CD4-positive, CD25-positive, alpha-beta regulatory T cell (primary cell): ENCODE data around the gene HORMAD2. TPM values are rescaled to one million over a fixed set of nuclear protein-coding genes. Genes with fewer than 3 reads are reported as not detected.

Experiments used
- ATAC-seq, 2 donors: fragments of 150-1000 bp; cut with Tn5 transposase; one replicate each; pipeline ENCODE4 v1.10.0; 2021; ENCODE audit warnings: low read depth in 2 of 2, moderate number of reproducible peaks in 2 of 2, moderate library complexity in 1 of 2
- DNase-seq, 3 donors: peaks; one replicate each; pipeline versions ENCODE4 v3.0.0 to v3.0.0-alpha.2; 2012 to 2022; ENCODE audit warnings: mixed read lengths in 1 of 3
- H3K27ac ChIP-seq: one replicate; pipeline ENCODE4 v1.7.0; 2013; ENCODE audit warnings: mild to moderate bottlenecking, low read length; ENCODE audit not compliant: insufficient read depth, poor library complexity, severe bottlenecking
- H3K27me3 ChIP-seq: one replicate; pipeline ENCODE4 v1.7.0; 2013; ENCODE audit warnings: low read length; ENCODE audit not compliant: control insufficient read depth, insufficient read depth
- H3K36me3 ChIP-seq: one replicate; pipeline ENCODE4 v1.7.0; 2013; ENCODE audit warnings: mild to moderate bottlenecking, low read length, moderate library complexity; ENCODE audit not compliant: control insufficient read depth, insufficient read depth
- H3K4me1 ChIP-seq: 2 replicates; pipeline ENCODE4 v1.7.0; 2013; ENCODE audit warnings: mild to moderate bottlenecking, low read length; ENCODE audit not compliant: insufficient read depth, control insufficient read depth, poor library complexity, severe bottlenecking
- H3K4me3 ChIP-seq: one replicate; pipeline ENCODE4 v1.7.0; 2013; ENCODE audit warnings: low read depth, mild to moderate bottlenecking, low read length, moderate library complexity
- H3K9me3 ChIP-seq, 2 experiments: 1 replicate in 1 of 2; 2 replicates in 1 of 2; pipeline ENCODE4 v1.7.0; 2013; ENCODE audit warnings: low read length in 2 of 2, mild to moderate bottlenecking in 1 of 2, moderate library complexity in 1 of 2; ENCODE audit not compliant: control insufficient read depth in 2 of 2
- H3K27ac Mint-ChIP-seq, 3 donors: one replicate each; pipeline ENCODE4 v1.8.0; 2020 to 2022; ENCODE audit warnings: mild to moderate bottlenecking in 3 of 3, mixed read lengths in 3 of 3, moderate library complexity in 2 of 3
- H3K27me3 Mint-ChIP-seq: one replicate; pipeline ENCODE4 v1.8.0; 2022; ENCODE audit warnings: mild to moderate bottlenecking, mixed read lengths
- H3K36me3 Mint-ChIP-seq: one replicate; pipeline ENCODE4 v1.8.0; 2020; ENCODE audit warnings: mixed read lengths
- H3K4me1 Mint-ChIP-seq, 4 donors: one replicate each; pipeline ENCODE4 v1.8.0; 2020 to 2022; ENCODE audit warnings: mixed read lengths in 4 of 4, mild to moderate bottlenecking in 1 of 4
- H3K4me3 Mint-ChIP-seq, 4 donors: one replicate each; pipeline ENCODE4 v1.8.0; 2020 to 2022; ENCODE audit warnings: mild to moderate bottlenecking in 4 of 4, mixed read lengths in 4 of 4, moderate library complexity in 3 of 4
- H3K9me3 Mint-ChIP-seq, 7 donors: one replicate each; pipeline ENCODE4 v1.8.0; 2020 to 2022; ENCODE audit warnings: mixed read lengths in 7 of 7, mild to moderate bottlenecking in 3 of 7, moderate library complexity in 2 of 7
- polyA plus RNA-seq, 4 donors: library from polyadenylated mRNA; unstranded; fragments of 300-500 nt; fragmentation: Illumina TruSeq; gene quantifications; one replicate each; pipeline ENCODE4 v1.2.3, GENCODE V29; 2021
- total RNA-seq: library from RNA; stranded (reverse); gene quantifications from one replicate; pipeline ENCODE4 v1.2.3, GENCODE V29; 2022

Gene HORMAD2
- total and polyA plus RNA-seq, 5 donors from 2014 or later: not detected

- DNase-seq: no peak
- Histone ChIP-seq H3K27me3 (no peaks in the 10 kb centered on the region), H3K36me3 (no peaks in the 10 kb centered on the region), H3K9me3 (no peaks in the 10 kb centered on the region), H3K4me3 (no peak overlapping the region), H3K27ac (no peak overlapping the region), H3K4me1 (no peaks in the 10 kb centered on the region)
- no peaks in the 10 kb centered on the region for H3K9me3 Mint-ChIP-seq
- H3K27ac Mint-ChIP-seq: no peak overlapping the region
- ATAC-seq: no peak
- H3K27me3 Mint-ChIP-seq: no peaks in the 10 kb centered on the region
- no peak overlapping the region for H3K4me3 Mint-ChIP-seq
- no peaks in the 10 kb centered on the region for H3K36me3 Mint-ChIP-seq
- peaks cover 0 to 11% (median 2%) of the 10 kb centered on the region in 4 donors for H3K4me1 Mint-ChIP-seq
Observed at GRCh38 chr22:30113494-30113893, 33.2 kb downstream of the HORMAD2 start.

GRCh38 chr22:30114361-30114760 is 34.1 kb downstream of the HORMAD2 start:
- no peaks in the 10 kb centered on the region for H3K27me3 ChIP-seq
- Mint-ChIP-seq H3K4me3 (no peak overlapping the region), H3K36me3 (no peaks in the 10 kb centered on the region), H3K9me3 (no peaks in the 10 kb centered on the region), H3K27ac (no peak overlapping the region), H3K27me3 (peaks cover 3% of the 10 kb centered on the region), H3K4me1 (peaks cover 0 to 9% (median 0%) of the 10 kb centered on the region in 4 donors)
- H3K36me3 ChIP-seq: no peaks in the 10 kb centered on the region
- H3K4me1 ChIP-seq: no peaks in the 10 kb centered on the region
- DNase-seq: no peak
- no peak overlapping the region for H3K27ac ChIP-seq
- H3K9me3 ChIP-seq: no peaks in the 10 kb centered on the region
- ATAC-seq: no peak
- no peak overlapping the region for H3K4me3 ChIP-seq

- Mint-ChIP-seq H3K4me3 (no peak overlapping the region), H3K27ac (no peak overlapping the region), H3K36me3 (no peaks in the 10 kb centered on the region), H3K9me3 (no peaks in the 10 kb centered on the region), H3K4me1 (peaks cover 0 to 12% (median 0%) of the 10 kb centered on the region in 4 donors), H3K27me3 (peaks cover 5% of the 10 kb centered on the region)
- ATAC-seq (no peak), DNase-seq (no peak)
- Histone ChIP-seq H3K9me3 (no peaks in the 10 kb centered on the region), H3K36me3 (no peaks in the 10 kb centered on the region), H3K4me1 (no peaks in the 10 kb centered on the region), H3K27me3 (no peaks in the 10 kb centered on the region), H3K27ac (no peak overlapping the region), H3K4me3 (no peak overlapping the region)
Observed at GRCh38 chr22:30115705-30116104, 35.4 kb downstream of the HORMAD2 start.

GRCh38 chr22:30116362-30117117 is 36.3 kb downstream of the HORMAD2 start:
- ATAC-seq: no peak
- peaks cover 5% of the 10 kb centered on the region for H3K27me3 Mint-ChIP-seq
- DNase-seq: no peak
- no peaks in the 10 kb centered on the region for H3K27me3 ChIP-seq
- no peak overlapping the region for H3K4me3 Mint-ChIP-seq
- no peaks in the 10 kb centered on the region for H3K4me1 ChIP-seq
- no peaks in the 10 kb centered on the region for H3K36me3 Mint-ChIP-seq
- H3K27ac Mint-ChIP-seq: no peak overlapping the region
- no peaks in the 10 kb centered on the region for H3K9me3 ChIP-seq
- H3K36me3 ChIP-seq: no peaks in the 10 kb centered on the region
- peaks cover 0 to 15% (median 0%) of the 10 kb centered on the region in 4 donors for H3K4me1 Mint-ChIP-seq
- H3K9me3 Mint-ChIP-seq: no peaks in the 10 kb centered on the region
- no peak overlapping the region for H3K4me3 ChIP-seq
- no peak overlapping the region for H3K27ac ChIP-seq

- Mint-ChIP-seq H3K9me3 (no peaks in the 10 kb centered on the region), H3K27me3 (peaks cover 5% of the 10 kb centered on the region), H3K36me3 (no peaks in the 10 kb centered on the region), H3K4me1 (peaks cover 0 to 15% (median 3%) of the 10 kb centered on the region in 4 donors), H3K4me3 (no peak overlapping the region), H3K27ac (no peak overlapping the region)
- DNase-seq (no peak), ATAC-seq (no peak)
- H3K27me3 ChIP-seq: no peaks in the 10 kb centered on the region
- H3K4me1 ChIP-seq: no peaks in the 10 kb centered on the region
- H3K4me3 ChIP-seq: no peak overlapping the region
- no peak overlapping the region for H3K27ac ChIP-seq
- no peaks in the 10 kb centered on the region for H3K9me3 ChIP-seq
- H3K36me3 ChIP-seq: no peaks in the 10 kb centered on the region
Observed at GRCh38 chr22:30117256-30117655, 37.0 kb downstream of the HORMAD2 start.

GRCh38 chr22:30118291-30118690 is 38.0 kb downstream of the HORMAD2 start:
- Histone ChIP-seq H3K36me3 (no peaks in the 10 kb centered on the region), H3K27ac (no peak overlapping the region), H3K9me3 (no peaks in the 10 kb centered on the region), H3K27me3 (no peaks in the 10 kb centered on the region), H3K4me1 (no peaks in the 10 kb centered on the region), H3K4me3 (no peak overlapping the region)
- Mint-ChIP-seq H3K27me3 (peaks cover 5% of the 10 kb centered on the region), H3K27ac (peak overlapping the region in 1 of 3 donors; percentile 55), H3K4me3 (no peak overlapping the region), H3K36me3 (no peaks in the 10 kb centered on the region), H3K4me1 (peaks cover 0 to 15% (median 5%) of the 10 kb centered on the region in 4 donors), H3K9me3 (no peaks in the 10 kb centered on the region)
- DNase-seq: no peak
- ATAC-seq: no peak

- Histone ChIP-seq H3K27me3 (no peaks in the 10 kb centered on the region), H3K4me1 (no peaks in the 10 kb centered on the region), H3K27ac (no peak overlapping the region), H3K9me3 (no peaks in the 10 kb centered on the region), H3K4me3 (no peak overlapping the region), H3K36me3 (no peaks in the 10 kb centered on the region)
- Mint-ChIP-seq H3K4me3 (no peak overlapping the region), H3K27me3 (peaks cover 9% of the 10 kb centered on the region), H3K27ac (no peak overlapping the region), H3K36me3 (no peaks in the 10 kb centered on the region), H3K9me3 (no peaks in the 10 kb centered on the region), H3K4me1 (peaks cover 0 to 9% (median 4%) of the 10 kb centered on the region in 4 donors)
- DNase-seq (peak in 1 of 3 donors; percentile 24), ATAC-seq (no peak)
Observed at GRCh38 chr22:30121960-30122359, 41.7 kb downstream of the HORMAD2 start.

GRCh38 chr22:30123463-30123862 is 43.2 kb downstream of the HORMAD2 start:
- Mint-ChIP-seq H3K36me3 (no peaks in the 10 kb centered on the region), H3K4me3 (no peak overlapping the region), H3K27ac (no peak overlapping the region), H3K27me3 (peaks cover 9% of the 10 kb centered on the region), H3K9me3 (peaks cover 0 to 1% (median 0%) of the 10 kb centered on the region in 7 donors), H3K4me1 (peaks cover 0 to 9% (median 4%) of the 10 kb centered on the region in 4 donors)
- H3K27me3 ChIP-seq: no peaks in the 10 kb centered on the region
- H3K9me3 ChIP-seq: no peaks in the 10 kb centered on the region
- DNase-seq (no peak), ATAC-seq (no peak)
- no peak overlapping the region for H3K27ac ChIP-seq
- no peak overlapping the region for H3K4me3 ChIP-seq
- no peaks in the 10 kb centered on the region for H3K4me1 ChIP-seq
- H3K36me3 ChIP-seq: no peaks in the 10 kb centered on the region
